Epithelial cell of esophagus (primary cell): Measurements from ENCODE around the gene ABLIM1.

ENCODE experiments used
- DNase-seq: peaks from one replicate; pipeline ENCODE4 v3.0.0; 2010; ENCODE audit warnings: low read depth
- H3K4me3 ChIP-seq: 2 replicates; pipeline ENCODE4 v1.5.1; 2011; ENCODE audit warnings: mild to moderate bottlenecking, low read length, control low read depth
- CTCF ChIP-seq: IDR thresholded peaks from 2 replicates; pipeline ENCODE4 v1.5.1; 2011; ENCODE audit warnings: low read depth, mild to moderate bottlenecking, low read length, control low read depth, inconsistent platforms; ENCODE audit not compliant: insufficient read depth; ENCODE audit errors: missing control alignments

Gene ABLIM1

DNA sequence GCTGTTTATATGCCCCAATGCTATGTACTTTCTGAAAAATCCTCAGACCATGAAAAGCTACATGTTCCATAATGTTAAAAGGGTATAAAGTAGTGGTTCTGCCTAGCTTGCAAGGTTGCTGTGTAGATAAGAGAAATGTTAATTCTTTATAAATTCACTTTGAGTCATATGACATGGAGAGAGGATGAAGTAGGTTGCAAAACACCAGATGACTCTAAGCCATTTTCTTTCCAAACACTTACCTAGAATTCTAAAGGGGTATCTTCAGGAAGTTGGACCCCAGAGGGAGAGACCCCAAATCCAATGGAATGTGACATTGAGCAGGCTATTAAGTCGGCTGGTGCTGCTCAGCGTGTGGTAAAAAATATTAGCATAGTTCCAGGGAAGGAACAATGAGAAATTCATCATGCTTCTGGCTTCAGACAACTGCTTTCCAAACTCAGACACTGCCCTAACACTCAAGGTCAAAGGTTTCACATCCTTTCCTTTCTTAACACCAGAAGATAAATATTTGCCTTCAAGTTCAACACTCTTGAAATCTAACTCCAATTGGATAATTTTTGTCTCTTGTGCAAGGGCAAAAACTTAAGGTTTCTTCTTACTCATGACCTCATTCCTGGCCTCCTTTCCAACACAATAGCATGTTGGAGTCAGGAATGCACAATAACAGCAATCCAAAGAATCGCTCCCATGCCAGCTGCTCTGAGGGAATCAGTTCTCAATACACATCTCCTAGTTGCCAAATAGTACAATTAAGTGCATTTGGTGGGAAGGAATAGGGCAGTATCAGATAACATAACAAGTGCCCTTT is 153.1 kb downstream of the ABLIM1 start:
- H3K4me3 ChIP-seq, result no peak overlapping the region
- TF ChIP-seq CTCF, result no peak
- peak; percentile 91 for DNase-seq

GRCh38 chr10:114502074-114502473 is 156.0 kb downstream of the ABLIM1 start:
- no peak overlapping the region for H3K4me3 ChIP-seq
- DNase-seq, result no peak
- TF ChIP-seq CTCF, result no peak

- no peak for DNase-seq
- TF ChIP-seq CTCF, result no peak
- H3K4me3 ChIP-seq, result no peak overlapping the region
Observed at GRCh38 chr10:114501650-114502049, 156.4 kb downstream of the ABLIM1 start.

DNA sequence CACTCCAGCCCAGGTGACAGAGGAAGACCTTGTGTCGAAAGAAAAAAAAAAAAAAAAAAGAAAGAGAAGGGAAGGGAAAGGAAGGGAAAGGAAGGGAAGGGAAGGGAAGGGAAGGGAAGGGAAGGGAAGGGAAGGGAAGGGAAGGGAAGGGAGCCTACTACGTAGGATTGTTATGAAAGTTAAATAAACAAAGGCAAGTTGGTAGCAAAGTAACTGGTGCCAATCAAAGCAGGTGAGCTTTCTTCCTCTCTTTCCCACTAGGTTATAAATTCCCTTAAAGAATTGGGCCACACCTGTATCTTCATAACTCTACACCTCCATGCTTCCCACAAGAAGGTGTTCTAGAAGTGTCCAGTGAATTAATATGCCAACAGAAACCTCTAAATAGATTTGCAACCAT is 157.4 kb downstream of the ABLIM1 start:
- peak; percentile 23 for DNase-seq
- no peak overlapping the region for H3K4me3 ChIP-seq
- TF ChIP-seq CTCF, result no peak

- TF ChIP-seq CTCF, result no peak
- DNase-seq, result peak; percentile 100
- H3K4me3 ChIP-seq, result no peak overlapping the region
Observed at GRCh38 chr10:114499630-114500190, 158.4 kb downstream of the ABLIM1 start.

DNA sequence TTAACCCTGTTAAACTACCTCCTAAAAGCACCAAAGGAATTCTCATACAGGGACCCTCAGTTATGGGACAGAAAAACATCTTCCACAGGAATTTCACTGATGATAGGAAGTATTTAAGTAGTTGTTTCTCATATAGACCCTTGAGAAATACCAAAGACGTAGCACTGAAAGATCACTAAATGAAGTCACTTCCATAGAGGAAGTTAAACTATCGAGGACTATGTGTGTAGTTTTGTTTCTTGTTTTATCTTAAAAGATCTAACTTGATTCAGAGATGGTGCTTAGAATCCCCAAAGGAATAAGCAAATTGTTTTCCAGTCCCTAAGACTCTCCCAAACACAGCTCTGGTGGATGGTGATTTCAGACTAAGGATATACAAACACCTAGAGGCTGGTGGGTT is 159.0 kb downstream of the ABLIM1 start:
- DNase-seq, result no peak
- TF ChIP-seq CTCF, result no peak
- no peak overlapping the region for H3K4me3 ChIP-seq
